Activated gamma-delta T cell (primary cell): ENCODE measurements around the gene OR10K2.
"Not testable (repeated sequence)": the region's sequence is repeated elsewhere in the genome, so short reads cannot be mapped to it uniquely, and the experiment has no call there.

Experiments used
- DNase-seq: peaks from one replicate; lab custom pipeline; 2025; lab: John Stamatoyannopoulos, UW
- total RNA-seq, 2 donors: gene quantifications; one replicate each; lab custom pipeline; 2026; lab: John Stamatoyannopoulos, UW

OR10K2 gene
- 0 reads per million in 2 donors for total RNA-seq

DNA sequence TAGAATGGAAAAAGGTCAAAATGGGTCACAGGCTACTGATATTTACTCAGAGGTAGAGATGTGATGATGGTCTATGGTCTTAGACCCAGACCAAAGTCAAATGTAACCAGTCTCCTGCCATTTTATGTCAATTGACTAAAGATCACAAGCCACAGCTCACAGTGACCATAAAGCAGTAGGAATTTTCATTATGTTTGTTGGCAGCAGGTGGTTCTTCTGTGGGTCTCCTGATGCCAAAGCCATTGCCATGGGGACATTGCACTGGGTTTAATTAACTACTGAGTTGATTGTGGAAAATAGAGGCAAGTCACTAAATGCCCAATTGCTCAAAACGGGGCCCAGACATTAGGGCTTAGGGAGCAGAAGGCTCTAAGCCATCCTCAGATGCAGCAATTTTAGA is at the start of gene OR10K2:
Gene OR10K2, minus strand, starts transcription at position 101 of the 400 bp plus-strand sequence. CDS start 5,371 bp downstream, outside the sequence.
- no peak for DNase-seq

- DNase-seq = no peak
Measured at GRCh38 chr1:158471920-158472319, 45.9 kb upstream of the OR10K2 start, which contains the start of gene OR10R2. Gene OR10R2, plus strand, starts transcription at chr1:158472220. Its CDS starts 106 bp downstream, at chr1:158472326.

DNA sequence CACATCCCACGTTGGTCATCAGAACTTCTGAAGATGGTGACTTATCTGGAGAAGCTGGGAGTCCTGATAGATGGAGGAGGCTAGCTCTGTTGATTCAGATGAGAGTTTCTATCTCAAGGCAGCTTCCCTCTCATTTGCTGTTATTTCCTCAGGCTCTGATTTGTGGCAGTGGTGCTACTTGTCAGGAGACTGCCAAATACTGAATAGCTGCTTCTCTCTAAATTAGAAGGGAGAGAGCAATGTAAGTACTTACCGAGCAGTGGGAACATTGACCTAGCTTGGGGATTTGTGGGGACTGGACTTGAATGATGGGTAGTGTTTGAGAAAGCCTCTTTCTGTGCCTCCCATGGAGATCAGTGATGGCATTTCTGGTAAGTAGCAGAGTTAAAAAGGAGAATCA is 35.5 kb upstream of the OR10K2 start, which contains the start of gene OR10K1:
Gene OR10K1, plus strand, starts transcription at position 301 of the 400 bp plus-strand sequence. CDS start 3,728 bp downstream, outside the sequence.
- no peak for DNase-seq

GRCh38 chr1:158458263-158458662 is 32.2 kb upstream of the OR10K2 start:
- DNase-seq = no peak

DNA sequence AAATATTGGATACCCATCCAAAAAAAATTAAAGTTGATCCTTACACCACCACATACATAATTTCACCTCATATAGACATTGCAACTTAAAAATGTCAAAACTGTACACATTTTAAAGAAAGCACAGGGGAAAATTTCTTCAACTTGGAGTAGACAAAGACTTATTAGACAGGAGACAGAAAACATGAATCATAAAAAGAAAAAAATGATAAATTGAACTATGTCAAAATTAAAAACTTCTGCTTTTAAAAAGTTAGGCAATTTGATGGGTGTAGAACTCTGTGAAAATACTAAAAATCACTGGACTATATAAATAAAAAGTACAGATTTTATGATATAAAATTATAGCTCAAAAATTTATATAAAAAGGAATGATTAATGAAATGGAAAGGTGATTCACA is 31.2 kb upstream of the OR10K2 start:
- DNase-seq = no peak

GRCh38 chr1:158454537-158454936 is 28.5 kb upstream of the OR10K2 start:
- no peak for DNase-seq

- no peak for DNase-seq
Measured at GRCh38 chr1:158445376-158445775, 19.3 kb upstream of the OR10K2 start.

GRCh38 chr1:158434741-158435140 is 8.7 kb upstream of the OR10K2 start:
- no peak for DNase-seq

DNA sequence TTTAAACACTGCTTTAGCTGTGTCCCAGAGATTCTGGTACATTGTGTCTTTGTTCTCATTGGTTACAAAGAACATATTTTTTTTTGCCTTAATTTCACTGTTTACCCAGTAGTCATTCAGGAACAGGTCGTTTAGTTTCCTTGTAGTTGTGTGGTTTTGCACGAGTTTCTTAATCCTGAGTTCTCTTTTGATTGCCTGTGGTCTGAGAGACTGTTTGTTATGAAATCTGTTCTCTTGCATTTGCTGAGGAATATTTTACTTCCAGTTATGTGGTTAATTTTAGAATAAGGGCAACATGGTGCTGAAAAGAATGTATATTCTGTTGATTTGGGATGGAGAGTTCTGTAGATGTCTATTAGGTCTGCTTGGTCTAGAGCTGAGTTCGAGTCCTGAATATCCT is 4.1 kb upstream of the OR10K2 start:
- DNase-seq = not testable (repeated sequence)

DNA sequence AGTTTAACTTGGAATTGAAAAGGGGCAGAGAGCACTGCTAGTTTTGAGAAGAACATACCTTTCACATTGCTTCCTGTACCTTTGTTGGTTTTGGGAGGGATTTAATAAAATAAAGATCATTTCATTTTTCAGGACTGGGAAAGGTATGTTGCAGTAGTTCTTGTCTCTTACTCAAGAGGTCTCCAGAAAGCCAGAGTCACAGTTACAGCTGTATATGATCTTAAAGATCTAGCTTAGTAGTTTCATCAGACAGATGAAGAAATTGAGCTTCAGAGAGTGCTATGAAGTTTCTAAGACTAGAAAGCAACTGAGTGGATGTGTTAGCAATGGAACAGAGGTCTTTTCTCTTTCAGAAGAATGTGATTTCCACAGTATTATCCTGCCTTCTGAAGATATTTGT is 1.0 kb downstream of the OR10K2 start:
- DNase-seq = no peak

DNA sequence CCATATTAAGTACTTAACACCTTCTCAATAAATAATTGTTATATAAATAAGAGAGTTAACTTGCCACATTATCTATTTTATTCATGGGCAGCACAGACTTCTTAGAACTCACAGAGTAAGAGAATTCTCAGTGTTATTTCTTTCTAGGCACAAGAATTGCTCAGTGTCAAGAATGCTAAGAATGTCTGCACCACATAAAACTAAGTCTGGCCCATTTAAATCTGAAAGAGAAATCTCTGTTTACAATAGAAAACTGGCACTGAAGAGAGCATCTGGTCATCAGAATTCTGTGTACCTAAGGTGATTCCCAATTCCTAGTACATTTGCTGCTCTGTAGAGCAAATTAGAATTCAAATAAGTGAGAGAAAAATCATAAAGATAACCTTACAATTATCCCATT is 3.8 kb downstream of the OR10K2 start:
- no peak for DNase-seq

- no peak for DNase-seq
Measured at GRCh38 chr1:158417586-158417985, 8.5 kb downstream of the OR10K2 start.

GRCh38 chr1:158414651-158415345 is 11.2 kb downstream of the OR10K2 start:
- DNase-seq = no peak

- DNase-seq = no peak
Measured at GRCh38 chr1:158407092-158407491, 18.9 kb downstream of the OR10K2 start.

- no peak for DNase-seq
Measured at GRCh38 chr1:158400871-158401270, 25.2 kb downstream of the OR10K2 start.

- no peak for DNase-seq
Measured at GRCh38 chr1:158398818-158399514, 27.1 kb downstream of the OR10K2 start, which contains the start of gene OR10T2. Gene OR10T2, minus strand, starts transcription at chr1:158399466. Its CDS starts 0 bp downstream, at chr1:158399466.

GRCh38 chr1:158396646-158397045 is 29.4 kb downstream of the OR10K2 start:
- DNase-seq = no peak

GRCh38 chr1:158393476-158393875 is 32.6 kb downstream of the OR10K2 start:
- DNase-seq = no peak

DNA sequence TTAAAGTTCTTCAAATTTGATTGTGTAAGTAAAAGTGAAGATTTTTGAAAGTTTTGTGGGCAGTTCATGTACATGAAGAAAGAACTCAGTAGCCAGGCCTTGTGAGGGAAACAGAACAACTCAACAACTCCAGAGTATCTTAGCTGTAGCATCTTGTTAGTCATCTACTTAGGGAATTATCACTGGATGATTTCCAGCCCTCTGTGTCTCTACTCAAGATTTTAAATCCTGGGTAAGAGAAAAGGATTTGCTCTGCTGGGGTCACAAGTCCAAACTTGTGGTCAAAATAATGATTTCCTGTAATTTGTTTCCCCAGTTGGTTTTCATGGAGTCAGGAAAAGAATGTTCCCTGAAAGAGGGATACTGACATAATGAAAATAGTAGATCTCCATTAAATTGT is 34.9 kb downstream of the OR10K2 start:
- no peak for DNase-seq

- no peak for DNase-seq
Measured at GRCh38 chr1:158390331-158390730, 35.7 kb downstream of the OR10K2 start.

- DNase-seq = no peak
Measured at GRCh38 chr1:158374860-158375259, 51.2 kb downstream of the OR10K2 start.

DNA sequence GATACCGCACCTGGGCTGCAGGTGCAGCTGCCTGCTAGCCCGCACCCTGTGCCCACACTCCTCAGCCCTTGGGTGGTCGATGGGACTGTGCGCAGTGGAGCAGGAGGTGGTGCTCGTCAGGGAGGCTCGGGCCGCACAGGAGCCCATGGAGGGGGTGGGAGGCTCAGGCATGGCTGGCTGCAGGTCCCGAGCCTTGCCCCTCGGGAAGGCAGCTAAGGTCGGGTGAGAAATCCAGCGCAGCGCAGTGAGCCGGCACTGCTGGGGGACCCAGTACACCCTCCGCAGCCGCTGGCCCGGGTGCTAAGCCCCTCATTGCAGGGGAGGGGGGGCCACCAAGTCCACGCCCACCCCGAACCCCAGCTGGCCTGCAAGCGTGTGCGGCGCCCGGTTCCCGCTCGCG is 51.9 kb downstream of the OR10K2 start:
- DNase-seq = not testable (repeated sequence)
